Mononuclear cell (primary cell): ENCODE data around the gene FOXC2. TPM values are rescaled to one million over a fixed set of nuclear protein-coding genes. Genes with fewer than 3 reads are reported as not detected.

ENCODE experiments used
- H3K27me3 ChIP-seq: 2 replicates; pipeline ENCODE4 v1.6.0; 2011; ENCODE audit warnings: low read length, control low read depth; ENCODE audit not compliant: insufficient read depth
- H3K4me1 ChIP-seq: 2 replicates; pipeline ENCODE4 v1.5.1; 2011; ENCODE audit warnings: mild to moderate bottlenecking, low read length, control low read depth; ENCODE audit not compliant: insufficient read depth
- H3K4me3 ChIP-seq: 2 replicates; pipeline ENCODE4 v1.5.1; 2011; ENCODE audit warnings: mild to moderate bottlenecking, low read length, moderate library complexity
- H3K9me3 ChIP-seq: 2 replicates; pipeline ENCODE4 v1.5.1; 2011; ENCODE audit warnings: low read depth, mild to moderate bottlenecking, control low read depth, low read length
- total RNA-seq: library from RNA; depleted of rRNA; stranded (reverse); fragments of >200 nt; gene quantifications from one replicate; pipeline ENCODE4 v1.2.3, GENCODE V29; 2012

The FOXC2 gene
- total RNA-seq = not detected

GRCh38 chr16:86566601-86566965 lies at the start of gene FOXC2:
FOXC2 (plus strand) TSS chr16:86566829; CDS start chr16:86567336, 507 bp downstream.
- Histone ChIP-seq H3K9me3 (no peaks in the 10 kb centered on the region), H3K4me3 (no peak within 1 kb of the TSS), H3K27me3 (peaks cover 73% of the 10 kb centered on the region), H3K4me1 (peaks cover 21% of the 10 kb centered on the region)

GRCh38 chr16:86517033-86517432 lies 49.6 kb upstream of the FOXC2 start:
- H3K27me3 ChIP-seq = peaks cover 77% of the 10 kb centered on the region
- no peak overlapping the region for H3K4me3 ChIP-seq
- H3K9me3 ChIP-seq = no peaks in the 10 kb centered on the region
- peaks cover 10% of the 10 kb centered on the region for H3K4me1 ChIP-seq

- H3K4me1 ChIP-seq = peaks cover 10% of the 10 kb centered on the region
- H3K4me3 ChIP-seq = no peak overlapping the region
- H3K9me3 ChIP-seq = no peaks in the 10 kb centered on the region
- H3K27me3 ChIP-seq = peaks cover 70% of the 10 kb centered on the region
Measured at GRCh38 chr16:86517652-86518258, 48.9 kb upstream of the FOXC2 start.

DNA sequence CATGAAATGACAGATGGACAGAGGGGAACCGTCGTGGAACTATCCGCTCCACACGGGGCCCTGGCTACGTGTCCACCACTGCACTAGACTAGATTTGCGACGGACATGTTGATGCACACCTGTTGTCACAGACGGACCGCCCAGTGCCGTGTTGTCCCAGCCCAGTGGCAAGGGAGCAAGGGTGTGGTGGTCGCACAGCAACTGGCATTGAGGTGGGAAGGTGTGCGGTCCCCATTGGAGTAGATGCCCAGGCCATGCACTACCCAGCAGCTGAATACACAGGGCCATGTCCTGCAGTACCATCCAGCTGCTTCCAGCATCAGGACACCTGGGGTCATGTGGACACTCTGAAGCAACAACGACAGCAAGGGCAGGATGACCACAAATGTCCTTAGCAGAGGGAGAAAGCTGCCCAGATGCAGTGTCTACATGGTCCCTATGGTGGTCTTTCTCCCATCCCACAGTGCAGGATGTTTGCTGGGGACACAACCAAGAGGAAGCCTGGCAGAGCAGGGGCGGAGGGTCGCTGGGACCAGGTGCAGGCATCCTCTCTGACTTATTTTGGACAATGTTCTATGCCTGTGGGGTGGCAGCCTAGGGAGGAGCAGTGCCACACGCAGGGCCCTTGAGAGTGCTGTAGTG lies 47.5 kb upstream of the FOXC2 start:
- peaks cover 56% of the 10 kb centered on the region for H3K27me3 ChIP-seq
- H3K9me3 ChIP-seq = no peaks in the 10 kb centered on the region
- H3K4me3 ChIP-seq = no peak overlapping the region
- peaks cover 10% of the 10 kb centered on the region for H3K4me1 ChIP-seq

DNA sequence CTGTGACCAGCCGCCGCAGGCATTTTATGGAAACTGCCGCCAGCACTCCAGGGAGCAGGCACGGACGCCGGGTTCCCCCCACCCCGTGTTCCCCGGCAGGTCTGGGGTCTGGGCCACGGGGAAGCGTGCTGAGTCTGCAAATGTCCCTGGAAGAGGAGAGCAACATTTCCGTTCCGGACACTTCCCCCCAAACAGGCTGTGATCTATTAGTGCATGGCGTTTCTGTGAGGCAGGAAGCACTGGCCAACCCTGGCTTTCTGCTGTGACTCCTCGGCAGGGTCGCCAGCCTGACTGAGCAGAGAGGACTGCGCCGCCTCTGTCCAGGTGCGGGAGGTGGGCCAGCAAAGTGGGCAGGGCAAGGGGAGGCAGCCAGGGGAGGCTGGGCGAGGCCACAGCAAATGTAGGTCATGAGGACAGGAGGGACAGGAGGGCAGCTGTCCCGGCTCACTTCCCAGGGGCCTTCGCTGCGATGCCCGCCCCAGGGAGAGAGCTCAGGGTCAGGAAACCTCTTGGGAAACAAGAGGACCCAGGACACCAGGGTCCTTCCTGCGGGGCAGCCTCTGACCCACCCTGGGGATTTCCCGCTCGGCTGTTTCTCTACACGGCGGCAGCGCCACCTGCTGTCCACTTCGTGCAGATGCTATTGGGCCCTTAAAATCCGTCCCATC lies 46.8 kb upstream of the FOXC2 start:
- H3K9me3 ChIP-seq = no peaks in the 10 kb centered on the region
- H3K27me3 ChIP-seq = peaks cover 50% of the 10 kb centered on the region
- peaks cover 10% of the 10 kb centered on the region for H3K4me1 ChIP-seq
- no peak overlapping the region for H3K4me3 ChIP-seq

- no peaks in the 10 kb centered on the region for H3K9me3 ChIP-seq
- H3K4me1 ChIP-seq = peaks cover 10% of the 10 kb centered on the region
- no peak overlapping the region for H3K4me3 ChIP-seq
- peaks cover 42% of the 10 kb centered on the region for H3K27me3 ChIP-seq
Measured at GRCh38 chr16:86520317-86521210, 46.1 kb upstream of the FOXC2 start.

DNA sequence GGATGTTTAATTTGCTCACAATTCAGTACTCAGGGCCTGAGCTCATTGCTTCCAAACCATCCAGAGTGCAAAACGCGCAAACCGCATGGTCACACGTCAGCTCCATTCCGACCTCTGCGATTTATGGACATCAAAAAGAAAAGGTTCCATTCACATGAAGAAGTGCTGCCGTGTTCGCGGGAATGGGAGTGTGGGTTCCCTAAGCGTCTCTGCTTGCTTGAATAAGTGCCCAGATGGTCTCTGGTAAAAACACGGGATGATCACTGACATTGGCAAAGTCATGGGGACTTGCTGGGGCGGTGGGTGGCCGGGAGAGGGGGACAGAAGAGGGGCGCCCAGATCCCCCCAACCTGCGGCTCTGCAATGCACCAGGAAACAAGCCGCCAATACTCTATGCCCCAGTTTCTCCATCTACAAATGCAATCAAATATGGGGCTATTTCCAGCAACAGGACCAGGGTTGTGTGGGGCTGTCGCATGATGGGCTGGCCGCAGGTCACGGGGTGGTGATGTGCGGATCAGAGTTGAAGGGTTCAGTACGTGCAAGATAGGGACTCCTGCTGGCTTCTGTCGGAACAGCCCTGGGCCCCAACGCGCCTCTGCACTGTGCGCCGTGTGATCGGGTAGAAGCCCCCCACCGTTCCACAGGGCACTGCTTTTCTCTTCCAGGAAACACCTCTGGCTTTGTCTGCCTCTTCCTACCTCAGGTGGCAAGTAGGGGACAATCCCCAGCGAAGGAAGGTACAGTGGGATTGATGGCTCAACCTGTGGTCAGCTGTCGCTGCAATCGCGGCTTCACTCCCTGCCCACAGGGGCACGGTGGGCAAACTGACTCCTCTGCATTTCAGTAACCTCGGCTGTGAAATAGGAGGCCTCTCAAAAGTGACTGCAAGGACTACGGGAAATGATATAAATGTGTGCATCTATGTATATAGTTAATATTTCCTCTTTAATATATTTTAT lies 45.1 kb upstream of the FOXC2 start:
- H3K4me3 ChIP-seq = no peak overlapping the region
- H3K27me3 ChIP-seq = peaks cover 33% of the 10 kb centered on the region
- H3K4me1 ChIP-seq = peaks cover 10% of the 10 kb centered on the region
- H3K9me3 ChIP-seq = no peaks in the 10 kb centered on the region

DNA sequence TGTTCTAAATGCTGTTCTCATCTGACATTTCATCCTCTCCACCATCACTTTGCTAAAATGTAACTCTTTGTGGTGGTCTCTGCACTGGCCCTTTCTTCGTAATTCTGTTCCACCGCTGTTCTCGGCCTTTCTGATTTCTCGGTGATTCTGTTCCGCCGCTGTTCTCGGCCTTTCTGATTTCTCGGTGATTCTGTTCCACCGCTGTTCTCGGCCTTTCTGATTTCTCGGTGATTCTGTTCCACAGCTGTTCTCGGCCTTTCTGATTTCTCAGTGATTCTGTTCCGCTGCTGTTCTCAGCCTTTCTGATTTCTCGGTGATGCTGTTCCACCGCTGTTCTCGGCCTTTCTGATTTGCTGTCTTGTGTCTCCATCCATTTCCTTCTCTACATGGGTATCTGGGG lies 44.0 kb upstream of the FOXC2 start:
- H3K27me3 ChIP-seq = peaks cover 21% of the 10 kb centered on the region
- H3K4me3 ChIP-seq = no peak overlapping the region
- no peaks in the 10 kb centered on the region for H3K9me3 ChIP-seq
- peaks cover 10% of the 10 kb centered on the region for H3K4me1 ChIP-seq

DNA sequence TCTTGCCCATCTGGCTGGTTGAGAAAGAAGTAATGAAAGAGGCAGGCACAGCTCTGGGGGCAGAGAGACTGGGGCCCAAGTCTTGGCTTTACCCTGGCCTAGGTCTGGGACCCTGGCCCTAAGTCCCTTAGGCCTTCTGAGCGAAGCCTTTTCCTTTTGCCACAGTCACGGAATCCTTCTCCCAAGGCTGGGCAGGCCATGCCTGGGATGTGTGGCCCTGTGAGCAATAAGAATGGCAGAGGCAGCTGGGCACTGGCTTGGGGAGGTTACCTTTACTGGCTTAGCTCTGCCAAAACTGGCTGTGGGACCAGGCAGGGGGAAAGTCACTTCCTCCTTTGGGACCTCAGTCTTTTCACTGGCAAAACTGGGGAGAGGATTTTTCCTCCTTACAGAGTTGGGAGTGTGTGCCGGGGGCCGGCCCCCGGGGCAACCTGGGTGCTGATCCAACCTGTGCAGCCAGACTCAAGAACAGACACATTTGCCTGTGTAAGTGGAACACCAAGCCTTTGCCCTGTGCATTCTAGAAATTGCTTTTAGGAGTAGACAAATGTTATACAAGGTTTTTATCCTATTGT lies 43.4 kb upstream of the FOXC2 start:
- peaks cover 10% of the 10 kb centered on the region for H3K4me1 ChIP-seq
- peaks cover 15% of the 10 kb centered on the region for H3K27me3 ChIP-seq
- H3K4me3 ChIP-seq = no peak overlapping the region
- H3K9me3 ChIP-seq = no peaks in the 10 kb centered on the region

- Histone ChIP-seq H3K9me3 (no peaks in the 10 kb centered on the region), H3K27me3 (peaks cover 14% of the 10 kb centered on the region), H3K4me1 (peaks cover 10% of the 10 kb centered on the region), H3K4me3 (no peak overlapping the region)
Measured at GRCh38 chr16:86524029-86524428, 42.6 kb upstream of the FOXC2 start.

- H3K4me1 ChIP-seq = no peaks in the 10 kb centered on the region
- H3K9me3 ChIP-seq = no peaks in the 10 kb centered on the region
- peaks cover 4% of the 10 kb centered on the region for H3K27me3 ChIP-seq
- H3K4me3 ChIP-seq = no peak overlapping the region
Measured at GRCh38 chr16:86525696-86526095, 40.9 kb upstream of the FOXC2 start.

DNA sequence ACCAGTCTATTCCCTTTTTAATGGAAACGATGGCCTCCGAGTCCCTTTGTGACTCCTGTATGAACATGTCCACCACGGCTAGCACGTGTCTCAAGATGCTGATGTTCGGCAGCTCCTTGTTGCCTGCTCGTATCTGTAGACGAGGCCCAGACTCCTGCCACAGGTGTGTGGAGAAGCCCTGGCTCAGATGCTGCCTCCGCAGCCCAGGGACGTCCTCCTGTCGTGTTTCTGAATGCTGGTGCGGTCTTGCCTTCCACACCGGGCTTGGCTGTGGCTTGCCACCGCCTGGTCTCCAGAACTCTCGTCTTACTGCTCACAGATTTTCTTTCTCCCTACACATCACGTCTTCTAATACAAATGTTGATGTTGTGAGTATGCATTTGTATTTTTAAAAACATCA lies 39.3 kb upstream of the FOXC2 start:
- no peaks in the 10 kb centered on the region for H3K27me3 ChIP-seq
- no peak overlapping the region for H3K4me3 ChIP-seq
- H3K4me1 ChIP-seq = no peaks in the 10 kb centered on the region
- no peaks in the 10 kb centered on the region for H3K9me3 ChIP-seq

DNA sequence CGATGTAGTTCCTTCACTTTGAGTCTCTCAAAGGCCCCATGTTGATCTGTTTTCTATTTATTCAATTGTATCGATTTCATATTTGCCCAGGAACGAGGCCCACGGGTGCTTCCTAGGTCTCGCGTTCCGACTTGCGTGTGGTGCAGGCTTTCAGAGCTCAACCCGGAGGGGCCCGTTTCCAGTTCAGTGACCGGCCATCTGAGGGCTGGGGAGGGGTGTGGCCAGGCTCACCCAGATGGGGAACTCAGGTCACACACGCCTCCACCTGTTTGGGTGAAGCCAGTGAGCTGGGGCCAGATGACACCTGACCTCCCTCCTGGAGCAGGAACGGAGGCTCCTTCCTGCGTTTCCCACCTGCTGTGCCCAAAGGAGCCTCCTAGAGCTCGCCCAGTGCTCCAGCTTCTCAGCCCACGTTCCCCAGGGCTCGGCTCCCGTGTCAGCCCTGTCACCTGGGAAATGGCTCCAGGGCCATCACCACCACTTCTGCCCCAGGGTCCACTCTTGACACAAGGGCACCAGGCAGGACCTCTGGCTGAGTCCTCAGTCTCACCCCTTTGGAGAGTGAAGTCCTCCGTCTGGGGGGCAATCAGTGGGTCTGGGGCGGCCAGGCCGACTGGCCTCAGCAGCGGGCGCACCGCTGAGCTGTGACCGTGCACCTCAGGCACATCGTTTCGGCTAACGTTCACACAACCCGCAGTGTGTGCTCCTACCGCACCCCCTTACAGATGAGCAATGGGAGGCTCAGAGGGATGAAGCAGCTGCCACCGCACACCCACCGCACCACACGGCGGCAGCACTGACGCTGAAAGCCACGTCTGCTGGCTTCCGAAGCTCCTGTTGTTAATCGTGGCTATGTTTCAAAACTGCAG lies 38.3 kb upstream of the FOXC2 start:
- no peak overlapping the region for H3K4me3 ChIP-seq
- no peaks in the 10 kb centered on the region for H3K4me1 ChIP-seq
- no peaks in the 10 kb centered on the region for H3K27me3 ChIP-seq
- H3K9me3 ChIP-seq = no peaks in the 10 kb centered on the region
